ENCODE measurements around the gene CMBL. TPM values are rescaled to one million over a fixed set of nuclear protein-coding genes. Genes with fewer than 3 reads are reported as not detected.

The CMBL gene
- total RNA-seq, 1 experiment from 2014 or later: 12.6 TPM

DNA sequence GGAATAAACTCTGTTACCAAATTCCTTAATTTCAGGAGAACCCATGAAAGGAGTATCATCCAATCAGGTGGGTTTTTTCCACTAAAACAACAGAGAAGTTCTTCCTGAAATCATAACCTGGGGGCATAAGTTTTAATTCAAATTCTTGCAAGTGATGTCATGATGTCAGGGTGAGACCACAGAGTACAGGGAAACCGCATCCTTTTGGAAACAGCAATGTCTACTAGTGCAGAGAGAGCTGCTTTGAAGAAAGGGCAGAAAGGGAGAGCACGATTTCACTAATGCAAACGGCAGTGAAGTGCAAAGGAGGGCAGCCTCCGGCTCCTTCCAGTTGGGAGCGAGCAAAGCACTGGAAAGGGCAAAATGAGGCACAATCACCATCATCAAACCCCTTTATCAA is 20.6 kb upstream of the CMBL start:
- peaks cover 51% of the 10 kb centered on the region for H3K27me3 Mint-ChIP-seq (ENCODE audit: low read depth)
- Histone ChIP-seq H3K14ac (ENCODE audit: insufficient read depth, low read length) (no peak overlapping the region), H4K8ac (replicated peaks; ENCODE audit: insufficient read length, low read depth, low read length) (no peak overlapping the region), H3K9me3 (ENCODE audit: control insufficient read depth, low read depth, low read length) (no peaks in the 10 kb centered on the region), H2AFZ (ENCODE audit: low read length) (no peak overlapping the region), H4K91ac (ENCODE audit: insufficient read length, low read depth, low read length) (no peak overlapping the region), H4K20me1 (ENCODE audit: control insufficient read depth, insufficient read depth, insufficient read length) (no peaks in the 10 kb centered on the region), H2BK120ac (ENCODE audit: low read depth, low read length, poor library complexity, severe bottlenecking) (no peak overlapping the region), H3K4me2 (ENCODE audit: insufficient read depth, insufficient read length, low read length) (no peak overlapping the region), H4K5ac (ENCODE audit: insufficient read length, low read depth, low read length) (no peak overlapping the region), H2BK12ac (ENCODE audit: insufficient read length, low read depth, low read length) (no peak overlapping the region), H2BK20ac (ENCODE audit: low read depth, low read length, poor library complexity, severe bottlenecking) (no peak overlapping the region), H3K79me2 (ENCODE audit: insufficient read depth, low read length) (no peaks in the 10 kb centered on the region), H3K23me2 (ENCODE audit: insufficient read length, low read depth, low read length, poor library complexity, severe bottlenecking) (peaks cover 5% of the 10 kb centered on the region), H2BK5ac (ENCODE audit: insufficient read length, low read length) (no peak overlapping the region), H3K9ac (ENCODE audit: extremely low read depth, insufficient read length, low read length) (no peak overlapping the region), H3K56ac (ENCODE audit: insufficient read length, low read depth, low read length) (no peak overlapping the region), H3K79me1 (ENCODE audit: insufficient read depth, low read depth, low read length, poor library complexity, severe bottlenecking) (no peaks in the 10 kb centered on the region), H3K27me3 (ENCODE audit: insufficient read depth, low read length) (peaks cover 23% of the 10 kb centered on the region; the same call in 1 of the 2 replicates), H3K4ac (ENCODE audit: low read depth, low read length) (no peak overlapping the region), H3K4me1 (ENCODE audit: insufficient read depth, low read length) (no peaks in the 10 kb centered on the region; the same call in 1 of the 2 replicates), H2AK5ac (ENCODE audit: insufficient read length, low read length) (no peak overlapping the region), H3K18ac (ENCODE audit: insufficient read length, low read depth, low read length) (no peak overlapping the region), H3K23ac (ENCODE audit: insufficient read length, low read depth, low read length) (no peak overlapping the region), H2BK15ac (ENCODE audit: low read depth, low read length) (no peak overlapping the region), H3T11ph (ENCODE audit: low read length) (no peak overlapping the region), H3K27ac (ENCODE audit: insufficient read length, low read depth, low read length) (no peak overlapping the region)
- no CpG with 5 or more reads among the region's 5 CpGs for WGBS (ENCODE audit: extremely low coverage, insufficient read length, low lambda C conversion rate)
- no peak overlapping the region for H3K27ac Mint-ChIP-seq
- DNase-seq: peak; percentile 13
- no peaks in the 10 kb centered on the region for H3K36me3 Mint-ChIP-seq (ENCODE audit: insufficient read depth in 1 of 3, low read depth in 3 of 3)
- no peaks in the 10 kb centered on the region for H3K4me1 Mint-ChIP-seq
- H3K4me3 Mint-ChIP-seq: no peak overlapping the region
- TF ChIP-seq, protein P1, sequence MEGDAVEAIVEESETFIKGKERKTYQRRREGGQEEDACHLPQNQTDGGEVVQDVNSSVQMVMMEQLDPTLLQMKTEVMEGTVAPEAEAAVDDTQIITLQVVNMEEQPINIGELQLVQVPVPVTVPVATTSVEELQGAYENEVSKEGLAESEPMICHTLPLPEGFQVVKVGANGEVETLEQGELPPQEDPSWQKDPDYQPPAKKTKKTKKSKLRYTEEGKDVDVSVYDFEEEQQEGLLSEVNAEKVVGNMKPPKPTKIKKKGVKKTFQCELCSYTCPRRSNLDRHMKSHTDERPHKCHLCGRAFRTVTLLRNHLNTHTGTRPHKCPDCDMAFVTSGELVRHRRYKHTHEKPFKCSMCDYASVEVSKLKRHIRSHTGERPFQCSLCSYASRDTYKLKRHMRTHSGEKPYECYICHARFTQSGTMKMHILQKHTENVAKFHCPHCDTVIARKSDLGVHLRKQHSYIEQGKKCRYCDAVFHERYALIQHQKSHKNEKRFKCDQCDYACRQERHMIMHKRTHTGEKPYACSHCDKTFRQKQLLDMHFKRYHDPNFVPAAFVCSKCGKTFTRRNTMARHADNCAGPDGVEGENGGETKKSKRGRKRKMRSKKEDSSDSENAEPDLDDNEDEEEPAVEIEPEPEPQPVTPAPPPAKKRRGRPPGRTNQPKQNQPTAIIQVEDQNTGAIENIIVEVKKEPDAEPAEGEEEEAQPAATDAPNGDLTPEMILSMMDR (conservative IDR thresholded peaks at IDR 0.05): no peak
- H3K9me3 Mint-ChIP-seq: no peaks in the 10 kb centered on the region
